Measurements from ENCODE around the gene NEK6. TPM values are rescaled to one million over a fixed set of nuclear protein-coding genes. Genes with fewer than 3 reads are reported as not detected.

NEK6 gene
- total RNA-seq, 1 donor from 2014 or later, result 24.4 TPM

- Mint-ChIP-seq H3K4me3 (ENCODE audit: low read depth) (no peak overlapping the region), H3K27me3 (peaks cover 4% of the 10 kb centered on the region), H3K36me3 (ENCODE audit: insufficient read depth) (no peaks in the 10 kb centered on the region), H3K9me3 (ENCODE audit: low read depth) (no peaks in the 10 kb centered on the region), H3K4me1 (ENCODE audit: low read depth) (no peaks in the 10 kb centered on the region), H3K27ac (no peak overlapping the region)
- TF ChIP-seq CTCF (IDR thresholded peaks at IDR 0.05; ENCODE audit: unreplicated experiment), result no peak
- no peak for DNase-seq (ENCODE audit: low spot score, unreplicated experiment)
These were observed 45.2 kb upstream of the NEK6 start for GRCh38 chr9:124212381-124213050.

GRCh38 chr9:124213396-124213795 is 44.4 kb upstream of the NEK6 start:
- TF ChIP-seq CTCF (IDR thresholded peaks at IDR 0.05; ENCODE audit: unreplicated experiment), result no peak
- H3K4me1 Mint-ChIP-seq (ENCODE audit: low read depth), result no peaks in the 10 kb centered on the region
- H3K9me3 Mint-ChIP-seq (ENCODE audit: low read depth), result no peaks in the 10 kb centered on the region
- H3K27ac Mint-ChIP-seq, result no peak overlapping the region
- H3K27me3 Mint-ChIP-seq, result peaks cover 4% of the 10 kb centered on the region
- H3K4me3 Mint-ChIP-seq (ENCODE audit: low read depth), result no peak overlapping the region
- no peaks in the 10 kb centered on the region for H3K36me3 Mint-ChIP-seq (ENCODE audit: insufficient read depth)
- no peak for DNase-seq (ENCODE audit: low spot score, unreplicated experiment)

GRCh38 chr9:124214116-124214515 is 43.6 kb upstream of the NEK6 start:
- Mint-ChIP-seq H3K4me1 (ENCODE audit: low read depth) (no peaks in the 10 kb centered on the region), H3K27ac (no peak overlapping the region), H3K4me3 (ENCODE audit: low read depth) (no peak overlapping the region), H3K9me3 (ENCODE audit: low read depth) (no peaks in the 10 kb centered on the region), H3K36me3 (ENCODE audit: insufficient read depth) (no peaks in the 10 kb centered on the region), H3K27me3 (no peaks in the 10 kb centered on the region)
- no peak for TF ChIP-seq CTCF (IDR thresholded peaks at IDR 0.05; ENCODE audit: unreplicated experiment)
- no peak for DNase-seq (ENCODE audit: low spot score, unreplicated experiment)

- Mint-ChIP-seq H3K9me3 (ENCODE audit: low read depth) (no peaks in the 10 kb centered on the region), H3K27me3 (no peaks in the 10 kb centered on the region), H3K4me1 (ENCODE audit: low read depth) (no peaks in the 10 kb centered on the region), H3K27ac (no peak overlapping the region), H3K4me3 (ENCODE audit: low read depth) (no peak overlapping the region), H3K36me3 (ENCODE audit: insufficient read depth) (no peaks in the 10 kb centered on the region)
- no peak for DNase-seq (ENCODE audit: low spot score, unreplicated experiment)
- no peak for TF ChIP-seq CTCF (IDR thresholded peaks at IDR 0.05; ENCODE audit: unreplicated experiment)
These were observed 43.0 kb upstream of the NEK6 start for GRCh38 chr9:124214596-124215367.

- H3K36me3 Mint-ChIP-seq (ENCODE audit: insufficient read depth), result no peaks in the 10 kb centered on the region
- H3K4me3 Mint-ChIP-seq (ENCODE audit: low read depth), result no peak overlapping the region
- no peaks in the 10 kb centered on the region for H3K4me1 Mint-ChIP-seq (ENCODE audit: low read depth)
- DNase-seq (ENCODE audit: low spot score, unreplicated experiment), result no peak
- TF ChIP-seq CTCF (IDR thresholded peaks at IDR 0.05; ENCODE audit: unreplicated experiment), result no peak
- no peak overlapping the region for H3K27ac Mint-ChIP-seq
- no peaks in the 10 kb centered on the region for H3K27me3 Mint-ChIP-seq
- H3K9me3 Mint-ChIP-seq (ENCODE audit: low read depth), result no peaks in the 10 kb centered on the region
These were observed 42.3 kb upstream of the NEK6 start for GRCh38 chr9:124215368-124215910.

Measured in progenitor cell of endocrine pancreas (in vitro differentiated cells).